Measurements from ENCODE around the gene RPS13. TPM values are rescaled to one million over a fixed set of nuclear protein-coding genes. Genes with fewer than 3 reads are reported as not detected.
A peak's percentile ranks its signal among the peaks of the same experiment; 100 is the strongest.
"Not testable (repeated sequence)": the region's sequence is repeated elsewhere in the genome, so short reads cannot be mapped to it uniquely, and the experiment has no call there.

RPS13 gene
- 745 TPM for total RNA-seq

GRCh38 chr11:17077520-17078401 is at the start of gene RPS13:
Gene RPS13 (minus strand): TSS chr11:17077667. CDS start chr11:17077641, 26 bp downstream.
- DNase-seq (ENCODE audit: low spot score) (peak; percentile 97), ATAC-seq (peak; percentile 99)
- intact Hi-C loops (cut with DNase I), result no loop called here

- no peak for DNase-seq (ENCODE audit: low spot score)
- intact Hi-C loops (cut with DNase I), result no loop called here
- ATAC-seq, result no peak
These were observed 44.5 kb upstream of the RPS13 start for GRCh38 chr11:17121981-17122380.

GRCh38 chr11:17117262-17117661 is 39.8 kb upstream of the RPS13 start:
- no peak for DNase-seq (ENCODE audit: low spot score)
- intact Hi-C loops (cut with DNase I), result no loop called here
- no peak for ATAC-seq

- ATAC-seq (no peak), DNase-seq (ENCODE audit: low spot score) (no peak)
- intact Hi-C loops (cut with DNase I), result no loop called here
These were observed 38.6 kb upstream of the RPS13 start for GRCh38 chr11:17116117-17116516.

- intact Hi-C loops (cut with DNase I); DNase-seq (ENCODE audit: low spot score); ATAC-seq: not testable (repeated sequence)
These were observed 30.3 kb upstream of the RPS13 start for GRCh38 chr11:17107745-17108144.

- DNase-seq (ENCODE audit: low spot score); intact Hi-C loops (cut with DNase I); ATAC-seq: not testable (repeated sequence)
These were observed 28.1 kb upstream of the RPS13 start for GRCh38 chr11:17105404-17106040.

- ATAC-seq (no peak), DNase-seq (ENCODE audit: low spot score) (no peak)
- intact Hi-C loops (cut with DNase I), result no loop called here
These were observed 25.0 kb upstream of the RPS13 start for GRCh38 chr11:17102462-17102861.

- DNase-seq (ENCODE audit: low spot score) (no peak), ATAC-seq (no peak)
- intact Hi-C loops (cut with DNase I), result no loop called here
These were observed 21.2 kb upstream of the RPS13 start for GRCh38 chr11:17098658-17099057.

- ATAC-seq (no peak), DNase-seq (ENCODE audit: low spot score) (no peak)
- intact Hi-C loops (cut with DNase I), result no loop called here
These were observed 20.6 kb upstream of the RPS13 start for GRCh38 chr11:17098038-17098437.

GRCh38 chr11:17085976-17086375 is 8.5 kb upstream of the RPS13 start:
- intact Hi-C loops (cut with DNase I); DNase-seq (ENCODE audit: low spot score); ATAC-seq: not testable (repeated sequence)

GRCh38 chr11:17077240-17077519 is 287 bp downstream of the RPS13 start:
- no peak for DNase-seq (ENCODE audit: low spot score)
- intact Hi-C loops (cut with DNase I), result no loop called here
- peak; percentile 47 for ATAC-seq

- DNase-seq (ENCODE audit: low spot score) (no peak), ATAC-seq (no peak)
- intact Hi-C loops (cut with DNase I), result no loop called here
These were observed 789 bp downstream of the RPS13 start for GRCh38 chr11:17076517-17077239.

- DNase-seq (ENCODE audit: low spot score), result no peak
- intact Hi-C loops (cut with DNase I), result no loop called here
- ATAC-seq, result no peak
These were observed 2.0 kb downstream of the RPS13 start for GRCh38 chr11:17075506-17075905.

GRCh38 chr11:17073370-17074027 is 4.0 kb downstream of the RPS13 start:
- DNase-seq (ENCODE audit: low spot score), result no peak
- no peak for ATAC-seq
- intact Hi-C loops (cut with DNase I), result no loop called here

GRCh38 chr11:17067417-17067816 is 10.1 kb downstream of the RPS13 start:
- intact Hi-C loops (cut with DNase I), result loop anchor here (10.0 kb wide), 1 partner anchor 253 kb away; no protein-coding TSS in a partner anchor
- DNase-seq (ENCODE audit: low spot score) (no peak), ATAC-seq (no peak)

GRCh38 chr11:17066691-17067090 is 10.8 kb downstream of the RPS13 start:
- ATAC-seq, result peak; percentile 34
- intact Hi-C loops (cut with DNase I), result loop anchor here (10.0 kb wide), 1 partner anchor 252 kb away; no protein-coding TSS in a partner anchor
- DNase-seq (ENCODE audit: low spot score), result no peak

GRCh38 chr11:17063171-17064002 is 14.1 kb downstream of the RPS13 start:
- intact Hi-C loops (cut with DNase I), result loop anchor here (5.0 to 10.0 kb wide), 2 partner anchors 116 to 249 kb away; no protein-coding TSS in a partner anchor
- peak; percentile 83 for ATAC-seq
- peak; percentile 73 for DNase-seq (ENCODE audit: low spot score)

- ATAC-seq; intact Hi-C loops (cut with DNase I); DNase-seq (ENCODE audit: low spot score): not testable (repeated sequence)
These were observed 26.3 kb downstream of the RPS13 start for GRCh38 chr11:17051146-17051545.

All from sciatic nerve (tissue), 2 donors.